A673 (cell line): ENCODE results near the gene MARK2.

Experiments used
- EZH2 ChIP-seq: fragments of 200-600 bp; sonication (generic); IDR thresholded peaks from 2 replicates; pipeline ENCODE4 v1.6.1; 2017; ENCODE audit warnings: borderline replicate concordance, low read depth, mild to moderate bottlenecking, mixed read lengths, antibody characterized with exemption, low read length; ENCODE audit not compliant: poor library complexity, severe bottlenecking
- TF ChIP-seq, protein P1 (sequence below): fragments of 300-800, 200-600 bp; sonication (generic); conservative IDR thresholded peaks from 2 replicates; pipeline ENCODE4 v1.5.1; 2017; ENCODE audit warnings: low read depth, mild to moderate bottlenecking, antibody characterized with exemption, low read length, moderate library complexity, mixed read lengths

GRCh38 chr11:63844836-63845235 is 5.9 kb downstream of the MARK2 start:
- TF ChIP-seq EZH2 = no peak
- TF ChIP-seq, protein P1, sequence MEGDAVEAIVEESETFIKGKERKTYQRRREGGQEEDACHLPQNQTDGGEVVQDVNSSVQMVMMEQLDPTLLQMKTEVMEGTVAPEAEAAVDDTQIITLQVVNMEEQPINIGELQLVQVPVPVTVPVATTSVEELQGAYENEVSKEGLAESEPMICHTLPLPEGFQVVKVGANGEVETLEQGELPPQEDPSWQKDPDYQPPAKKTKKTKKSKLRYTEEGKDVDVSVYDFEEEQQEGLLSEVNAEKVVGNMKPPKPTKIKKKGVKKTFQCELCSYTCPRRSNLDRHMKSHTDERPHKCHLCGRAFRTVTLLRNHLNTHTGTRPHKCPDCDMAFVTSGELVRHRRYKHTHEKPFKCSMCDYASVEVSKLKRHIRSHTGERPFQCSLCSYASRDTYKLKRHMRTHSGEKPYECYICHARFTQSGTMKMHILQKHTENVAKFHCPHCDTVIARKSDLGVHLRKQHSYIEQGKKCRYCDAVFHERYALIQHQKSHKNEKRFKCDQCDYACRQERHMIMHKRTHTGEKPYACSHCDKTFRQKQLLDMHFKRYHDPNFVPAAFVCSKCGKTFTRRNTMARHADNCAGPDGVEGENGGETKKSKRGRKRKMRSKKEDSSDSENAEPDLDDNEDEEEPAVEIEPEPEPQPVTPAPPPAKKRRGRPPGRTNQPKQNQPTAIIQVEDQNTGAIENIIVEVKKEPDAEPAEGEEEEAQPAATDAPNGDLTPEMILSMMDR = no peak
